NCI-H82 treated with DMSO at 0.1 percent for 48 hours (cell line): Measurements from ENCODE around the gene TMEM140.
"Not testable (repeated sequence)": the region's sequence is repeated elsewhere in the genome, so short reads cannot be mapped to it uniquely, and the experiment has no call there.

Experiments used
- DNase-seq: peaks from one replicate; lab custom pipeline; 2025; ENCODE audit not compliant: unreplicated experiment; lab: John Stamatoyannopoulos, UW

TMEM140 gene

GRCh38 chr7:135147899-135148721 lies at the start of gene TMEM140:
TMEM140 (plus strand) TSS chr7:135148072; CDS start chr7:135164442, 16,370 bp downstream.
- DNase-seq: no peak

DNA sequence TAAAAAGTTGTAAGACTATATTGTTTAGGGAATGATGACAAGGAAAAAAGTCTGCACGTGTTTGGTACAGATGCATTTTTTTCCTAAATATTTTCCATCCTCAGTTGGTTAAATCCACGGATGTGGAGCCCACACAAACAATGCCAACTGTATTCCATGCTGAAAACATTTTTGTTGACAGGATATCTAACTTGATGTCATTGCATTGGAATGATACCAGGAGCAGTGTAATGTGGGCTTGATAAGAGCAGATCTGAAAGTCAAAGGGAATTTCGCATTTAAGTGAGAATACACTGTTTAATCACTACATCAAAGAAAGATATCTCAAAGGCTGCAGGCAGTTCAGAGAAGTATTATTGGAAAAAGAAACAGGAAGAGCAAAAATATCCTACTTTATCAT lies 49.5 kb upstream of the TMEM140 start:
- DNase-seq: no peak

DNA sequence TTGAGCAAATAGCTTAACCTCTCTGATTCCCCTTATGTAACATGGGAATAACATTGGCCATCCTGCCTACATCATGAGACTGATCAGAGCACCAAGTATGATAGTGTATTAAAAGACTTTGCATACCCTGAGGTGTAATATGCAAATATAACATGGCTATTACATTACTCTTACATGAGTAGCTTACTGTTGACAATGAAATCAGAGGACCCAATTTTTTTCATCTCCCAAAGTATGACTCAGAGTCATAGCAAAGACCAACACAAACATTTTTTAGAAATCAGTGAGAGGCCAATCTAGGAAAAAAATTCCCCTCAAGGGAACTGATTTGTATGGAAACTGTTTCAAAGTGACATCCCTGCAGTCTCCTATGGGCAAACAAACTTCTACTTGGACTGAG lies 47.0 kb upstream of the TMEM140 start:
- DNase-seq: no peak

DNA sequence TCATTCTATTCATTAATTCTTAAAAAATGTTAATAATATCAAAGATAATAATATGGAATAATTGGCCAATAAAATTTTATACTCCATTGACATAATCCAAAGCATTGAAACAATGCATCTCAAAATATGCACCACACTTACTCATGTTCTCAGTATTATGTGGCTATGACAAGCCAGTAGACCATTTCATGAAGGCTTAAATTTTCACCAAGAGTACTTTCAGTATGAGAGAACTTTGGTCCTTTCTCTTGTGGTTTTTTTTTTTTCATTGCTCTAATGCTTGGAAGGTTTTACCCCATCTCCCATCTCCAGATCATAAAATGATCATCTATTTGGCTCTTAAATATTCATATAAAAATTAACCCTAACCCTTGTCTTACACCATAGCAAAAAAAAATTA lies 45.5 kb upstream of the TMEM140 start:
- no peak for DNase-seq

- DNase-seq: no peak
Observed at GRCh38 chr7:135109562-135109961, 38.3 kb upstream of the TMEM140 start.

DNA sequence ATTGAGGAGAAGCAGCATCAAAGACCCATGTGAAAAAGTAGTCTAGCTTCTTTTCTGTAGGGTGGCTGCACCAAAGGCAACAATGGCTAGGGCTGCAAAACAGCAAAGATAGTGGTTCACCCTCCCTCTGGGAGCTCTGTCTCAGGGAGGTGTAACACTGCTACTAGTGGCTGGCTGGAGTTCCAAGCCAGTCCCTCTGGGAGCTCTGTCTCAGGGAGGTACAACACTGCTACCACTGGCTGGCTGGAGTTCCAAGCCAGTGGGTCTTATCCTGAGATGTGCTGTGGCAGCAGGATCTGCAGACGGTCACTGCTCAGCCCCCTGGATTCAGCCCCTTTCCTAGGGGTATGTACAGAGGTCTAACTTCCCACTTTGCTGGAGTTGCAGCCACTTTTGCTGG lies 37.9 kb upstream of the TMEM140 start:
- no peak for DNase-seq

- no peak for DNase-seq
Observed at GRCh38 chr7:135111379-135111778, 36.5 kb upstream of the TMEM140 start.

DNA sequence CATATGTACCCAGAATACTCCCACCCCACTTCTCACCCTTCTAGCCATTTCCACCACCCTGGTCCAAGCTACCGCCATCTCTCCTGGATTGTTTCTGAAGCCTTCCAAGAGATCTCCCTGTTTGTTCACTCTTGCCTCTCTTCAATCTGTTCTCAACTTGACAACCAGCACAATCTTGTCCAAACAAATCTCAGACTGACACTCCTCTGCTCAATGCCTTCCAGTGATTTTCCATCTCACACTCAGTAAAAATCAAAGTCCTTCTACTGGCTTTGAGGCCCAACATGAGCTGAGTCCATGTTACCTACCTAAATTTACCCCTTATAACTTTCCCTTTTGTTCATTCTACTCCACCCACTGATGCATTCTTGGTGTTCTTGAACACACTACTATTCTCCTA lies 33.2 kb upstream of the TMEM140 start:
- no peak for DNase-seq

GRCh38 chr7:135117096-135117495 lies 30.8 kb upstream of the TMEM140 start:
- DNase-seq: no peak

GRCh38 chr7:135121868-135122267 lies 26.0 kb upstream of the TMEM140 start:
- DNase-seq: peak; percentile 57

- not testable (repeated sequence) for DNase-seq
Observed at GRCh38 chr7:135124631-135125030, 23.2 kb upstream of the TMEM140 start.

DNA sequence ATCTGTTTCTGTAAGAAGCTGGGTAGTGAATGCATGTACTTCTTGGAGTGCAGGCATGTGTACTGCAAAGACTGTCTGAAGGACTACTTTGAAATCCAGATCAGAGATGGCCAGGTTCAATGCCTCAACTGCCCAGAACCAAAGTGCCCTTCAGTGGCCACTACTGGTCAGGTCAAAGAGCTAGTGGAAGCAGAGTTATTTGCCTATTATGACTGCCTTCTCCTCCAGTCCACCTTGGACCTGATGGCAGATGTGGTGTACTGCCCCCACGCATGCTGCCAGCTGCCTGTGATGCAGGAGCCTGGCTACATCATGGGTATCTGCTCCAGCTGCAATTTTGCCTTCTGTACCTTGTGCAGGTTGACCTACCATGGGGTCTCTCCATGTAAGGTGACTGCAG lies 18.9 kb upstream of the TMEM140 start:
- no peak for DNase-seq

- no peak for DNase-seq
Observed at GRCh38 chr7:135129579-135129978, 18.3 kb upstream of the TMEM140 start.

- no peak for DNase-seq
Observed at GRCh38 chr7:135143885-135144668, 3.8 kb upstream of the TMEM140 start.

DNA sequence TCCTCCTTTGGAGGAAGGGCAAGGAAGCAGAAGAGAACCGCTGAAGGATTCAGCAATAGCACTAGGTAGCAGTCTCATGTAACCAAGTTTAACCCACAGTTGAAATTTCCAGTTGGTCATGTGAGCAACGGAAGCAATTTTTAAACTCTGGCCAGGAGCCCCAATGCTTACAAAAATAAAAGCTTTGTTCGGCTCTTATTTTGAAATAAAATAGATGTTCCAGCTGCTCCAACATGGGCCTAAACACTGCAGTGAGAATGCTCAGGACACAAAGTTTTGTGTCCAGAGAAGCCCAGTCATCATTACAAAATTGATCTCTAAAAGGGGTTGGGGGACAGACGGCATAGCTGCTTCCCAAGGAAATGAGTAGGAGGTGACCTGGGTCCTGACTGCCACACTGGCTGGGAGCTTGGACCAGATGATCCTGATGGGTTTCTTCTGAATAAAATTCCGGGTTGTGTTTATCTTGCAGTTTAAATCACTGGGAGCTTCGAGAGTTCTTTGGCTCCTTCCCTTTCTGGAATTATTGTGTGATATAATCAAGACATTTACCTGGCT lies 452 bp upstream of the TMEM140 start:
- DNase-seq: no peak

DNA sequence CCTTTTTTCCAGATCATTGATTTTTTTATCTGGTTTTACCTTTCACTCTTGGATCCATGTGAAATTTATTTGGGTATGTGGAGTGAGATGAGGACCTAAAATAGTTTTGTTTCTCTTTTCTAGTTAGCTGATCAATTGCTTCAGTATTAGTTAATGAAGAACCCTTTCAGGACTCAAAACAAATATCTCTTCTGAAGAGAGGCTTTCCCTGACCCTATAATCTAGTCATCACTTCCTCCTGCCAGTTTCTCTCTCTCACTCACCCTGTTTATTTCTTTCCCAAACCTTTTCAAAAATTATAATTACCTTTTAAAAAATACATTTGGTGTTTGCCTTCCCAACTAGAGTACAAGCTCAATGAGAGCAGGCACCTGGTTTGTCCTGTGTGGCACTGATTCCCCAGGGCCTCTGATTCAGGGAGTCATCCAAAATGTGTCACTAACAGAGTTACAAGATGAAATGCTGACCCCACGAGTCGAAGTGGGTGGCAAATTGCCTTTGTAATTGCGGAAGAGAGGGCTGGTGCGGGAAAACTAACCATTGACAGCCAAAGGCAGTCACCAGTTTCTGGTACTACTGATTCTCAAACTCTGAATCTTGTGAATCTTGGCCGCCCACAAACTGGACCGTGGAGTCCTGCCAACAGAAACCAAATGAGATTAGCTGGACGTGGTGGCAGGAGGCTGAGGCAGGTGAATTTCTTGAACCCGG lies 2.4 kb downstream of the TMEM140 start:
- no peak for DNase-seq

- DNase-seq: no peak
Observed at GRCh38 chr7:135151132-135151531, 3.3 kb downstream of the TMEM140 start.

DNA sequence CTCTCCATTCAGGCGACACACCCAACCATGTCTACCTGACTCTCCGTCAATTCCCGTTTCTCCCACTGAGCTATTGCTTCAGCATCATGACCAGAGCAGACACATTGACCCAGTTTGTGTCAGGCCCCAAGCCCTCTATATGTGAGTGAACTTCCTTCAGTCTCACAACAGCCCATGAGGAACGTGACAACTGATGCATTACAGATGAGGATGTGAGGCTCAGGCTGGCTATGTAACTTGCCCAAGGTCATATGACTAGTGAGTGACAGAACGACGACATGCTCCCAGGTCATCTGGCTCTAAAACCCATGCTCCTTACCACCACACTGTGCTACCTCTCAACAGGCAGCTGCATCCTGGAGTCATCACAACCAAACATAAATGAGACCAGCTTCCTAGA lies 3.7 kb downstream of the TMEM140 start:
- DNase-seq: no peak

GRCh38 chr7:135152442-135152841 lies 4.6 kb downstream of the TMEM140 start:
- no peak for DNase-seq

DNA sequence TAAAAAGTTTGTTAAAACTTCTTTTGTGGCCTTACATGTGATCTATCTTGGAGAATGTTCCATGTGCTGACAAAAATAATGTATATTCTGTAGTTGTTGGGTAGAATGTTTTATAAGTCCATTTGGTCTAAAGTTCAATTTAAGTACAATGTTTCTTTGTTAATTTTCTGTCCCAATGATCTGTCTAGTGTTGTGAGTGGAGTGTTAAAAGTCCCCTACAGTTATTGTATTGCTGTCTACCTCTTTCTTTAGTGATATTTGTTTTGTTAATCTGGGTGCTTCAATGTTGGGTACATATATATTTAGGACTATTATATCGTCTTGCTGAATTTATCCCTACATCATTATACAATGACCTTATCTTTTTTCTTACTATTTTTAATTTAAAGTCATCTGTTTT lies 6.9 kb downstream of the TMEM140 start:
- no peak for DNase-seq

- DNase-seq: no peak
Observed at GRCh38 chr7:135156290-135156689, 8.4 kb downstream of the TMEM140 start.
